Measurements from ENCODE around the gene C1orf56.

The C1orf56 gene

DNA sequence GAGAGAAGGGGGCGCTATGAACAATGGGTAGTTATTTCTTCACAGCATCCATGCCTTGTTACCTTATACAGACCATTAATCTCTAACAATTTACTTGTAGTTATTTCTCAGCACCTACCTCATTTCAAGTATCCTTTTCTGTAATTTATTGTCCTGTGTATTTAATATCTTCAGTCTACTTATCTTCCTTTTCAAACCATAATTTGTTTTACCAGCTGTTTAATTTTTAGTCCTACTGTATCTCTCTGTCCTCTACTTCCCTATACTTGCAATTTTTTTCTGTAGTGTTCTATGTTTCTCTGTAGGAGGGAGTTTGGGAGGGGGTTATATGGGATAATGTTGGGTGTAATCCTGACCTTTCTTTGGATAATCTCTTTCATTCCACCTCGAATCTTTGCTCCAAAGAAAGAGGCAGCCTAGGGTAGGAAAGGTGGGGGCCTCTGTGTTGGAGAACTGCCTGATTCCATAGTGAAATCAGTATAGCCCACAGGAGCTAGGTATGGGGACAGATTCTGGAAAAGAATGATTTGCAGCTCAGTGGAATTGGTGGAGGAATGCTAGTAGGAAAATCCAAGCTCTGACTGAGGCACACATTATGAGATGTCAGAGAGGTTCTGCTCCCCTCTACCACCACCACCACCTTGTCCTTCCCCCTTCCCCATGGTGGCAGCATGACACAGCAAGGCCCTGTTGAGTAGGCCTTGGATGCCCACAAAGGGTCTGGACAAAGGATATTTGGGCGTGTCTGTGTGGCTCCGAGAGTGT, 13.3 kb downstream of the C1orf56 start:
- peak overlapping the region; percentile 98 for H3K27ac ChIP-seq
- H3K27me3 ChIP-seq (ENCODE audit: control insufficient read depth, insufficient read depth, low read length) = no peaks in the 10 kb centered on the region

DNA sequence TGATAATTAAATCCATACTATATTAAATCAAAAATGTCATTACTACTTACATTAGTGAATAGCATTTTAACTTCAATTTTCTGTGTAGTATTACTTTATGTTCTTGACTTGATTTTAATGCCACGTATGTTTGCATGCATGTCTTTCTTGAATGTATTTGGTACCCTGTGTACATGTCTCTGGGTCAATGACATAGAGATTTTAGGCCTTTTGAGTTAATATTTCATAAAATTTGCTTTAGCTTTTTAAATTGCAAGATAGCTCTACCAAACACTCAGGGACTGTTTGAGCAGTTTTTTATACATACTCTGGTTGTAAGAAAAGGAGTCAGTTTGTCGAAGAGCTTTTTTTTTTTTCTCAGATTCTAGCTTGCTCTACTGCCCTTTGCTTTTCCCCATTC, 14.2 kb downstream of the C1orf56 start:
- Histone ChIP-seq H3K27me3 (ENCODE audit: control insufficient read depth, insufficient read depth, low read length) (no peaks in the 10 kb centered on the region), H3K9ac (no peak overlapping the region), H2AFZ (no peak overlapping the region), H3K4me2 (ENCODE audit: low read length) (no peak overlapping the region), H3K4me1 (peaks cover 8% of the 10 kb centered on the region), H3K9me3 (ENCODE audit: control insufficient read depth, low read length) (no peaks in the 10 kb centered on the region), H3K27ac (no peak overlapping the region), H3K79me2 (peaks cover 14% of the 10 kb centered on the region), H3K36me3 (ENCODE audit: control insufficient read depth, insufficient read depth, low read length) (no peaks in the 10 kb centered on the region), H3K4me3 (ENCODE audit: low read depth, low read length) (no peak overlapping the region)
- no peak for TF ChIP-seq CTCF (IDR thresholded peaks at IDR 0.05)

More for the DNA sequence above, 13.3 kb downstream of the C1orf56 start:
- H3K36me3 ChIP-seq (ENCODE audit: control insufficient read depth, insufficient read depth, low read length) = no peaks in the 10 kb centered on the region
- H3K4me1 ChIP-seq = peaks cover 15% of the 10 kb centered on the region
- peak overlapping the region; percentile 100 for H3K4me3 ChIP-seq (ENCODE audit: low read depth, low read length)
- peak overlapping the region; percentile 96 for H3K4me2 ChIP-seq (ENCODE audit: low read length)
- no peaks in the 10 kb centered on the region for H3K9me3 ChIP-seq (ENCODE audit: control insufficient read depth, low read length)
- H3K9ac ChIP-seq = no peak overlapping the region
- H3K79me2 ChIP-seq = peaks cover 17% of the 10 kb centered on the region
- H2AFZ ChIP-seq = peak overlapping the region; percentile 83
- no peak for TF ChIP-seq CTCF (IDR thresholded peaks at IDR 0.05)

DNA sequence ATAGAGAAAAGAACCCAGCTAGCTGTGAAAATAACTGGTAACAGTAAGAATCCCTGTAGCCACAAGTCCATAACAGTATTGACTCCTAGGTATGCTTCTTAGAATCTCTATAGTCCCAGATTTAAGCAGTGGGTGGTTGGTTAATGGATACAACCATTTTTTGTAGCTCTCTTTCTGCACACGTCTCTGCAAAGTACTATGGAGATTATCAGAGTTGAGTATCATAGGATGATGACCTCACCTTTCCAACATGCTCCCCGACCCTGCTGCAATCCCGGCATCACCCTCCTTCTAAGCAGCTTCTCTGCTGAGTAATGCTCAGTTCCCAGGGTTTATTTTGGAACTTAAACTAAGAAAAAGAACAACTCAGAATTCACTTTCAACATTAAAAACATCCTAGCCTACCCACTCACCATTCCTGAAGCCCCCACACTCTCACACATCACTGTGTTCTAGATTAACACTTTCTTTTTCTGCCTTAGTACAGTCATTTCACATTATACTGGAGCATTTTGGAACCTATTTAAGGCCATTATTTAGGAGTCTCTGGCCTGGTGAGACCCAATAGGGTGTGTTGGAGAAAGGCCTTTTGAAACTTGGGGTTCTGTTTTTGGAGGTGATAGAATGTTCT, 15.3 kb downstream of the C1orf56 start:
- Histone ChIP-seq H3K27me3 (ENCODE audit: control insufficient read depth, insufficient read depth, low read length) (no peaks in the 10 kb centered on the region), H3K9ac (no peak overlapping the region), H3K36me3 (ENCODE audit: control insufficient read depth, insufficient read depth, low read length) (no peaks in the 10 kb centered on the region), H3K79me2 (peaks cover 10% of the 10 kb centered on the region), H2AFZ (peak overlapping the region; percentile 15), H3K4me1 (peaks cover 2% of the 10 kb centered on the region), H3K27ac (peak overlapping the region; percentile 45), H3K4me2 (ENCODE audit: low read length) (peak overlapping the region; percentile 43), H3K9me3 (ENCODE audit: control insufficient read depth, low read length) (no peaks in the 10 kb centered on the region), H3K4me3 (ENCODE audit: low read depth, low read length) (peak overlapping the region; percentile 38)
- TF ChIP-seq CTCF (IDR thresholded peaks at IDR 0.05) = no peak

- H3K4me1 ChIP-seq = peaks cover 2% of the 10 kb centered on the region
- no peak overlapping the region for H3K27ac ChIP-seq
- no peak overlapping the region for H3K4me2 ChIP-seq (ENCODE audit: low read length)
- no peak overlapping the region for H3K9ac ChIP-seq
- H3K79me2 ChIP-seq = no peaks in the 10 kb centered on the region
- TF ChIP-seq CTCF (IDR thresholded peaks at IDR 0.05) = no peak
- no peaks in the 10 kb centered on the region for H3K27me3 ChIP-seq (ENCODE audit: control insufficient read depth, insufficient read depth, low read length)
- H3K36me3 ChIP-seq (ENCODE audit: control insufficient read depth, insufficient read depth, low read length) = no peaks in the 10 kb centered on the region
- no peak overlapping the region for H3K4me3 ChIP-seq (ENCODE audit: low read depth, low read length)
- H2AFZ ChIP-seq = no peak overlapping the region
- H3K9me3 ChIP-seq (ENCODE audit: control insufficient read depth, low read length) = no peaks in the 10 kb centered on the region
Measured at GRCh38 chr1:151065089-151065645, 17.6 kb downstream of the C1orf56 start.

Data from parathyroid adenoma (tissue), 2 donors.